Natural killer cell (primary cell): ENCODE measurements around the gene ESR1. TPM values are rescaled to one million over a fixed set of nuclear protein-coding genes. Genes with fewer than 3 reads are reported as not detected.

ENCODE experiments used
- ATAC-seq, 3 donors: fragments of 150-1000 bp in 2 of 3; fragments of 200-7000 bp in 1 of 3; cut with Tn5 transposase; 1 replicate in 1 of 3; 2 replicates in 2 of 3; pipeline ENCODE4 v1.10.0; 2021; ENCODE audit warnings: mild to moderate bottlenecking in 2 of 3, moderate library complexity in 2 of 3
- DNase-seq, 2 donors: peaks; one replicate each; pipeline versions ENCODE4 v3.0.0 to v3.0.0-alpha.2; 2013 to 2021; ENCODE audit warnings: mixed read lengths in 1 of 2
- H3K27ac ChIP-seq: one replicate; pipeline ENCODE4 v1.5.1; 2013; ENCODE audit warnings: mild to moderate bottlenecking, low read length
- H3K27me3 ChIP-seq: one replicate; pipeline ENCODE4 v1.6.1; 2013; ENCODE audit warnings: low read length; ENCODE audit not compliant: control insufficient read depth, insufficient read depth
- H3K36me3 ChIP-seq: one replicate; pipeline ENCODE4 v1.6.1; 2013; ENCODE audit warnings: low read length; ENCODE audit not compliant: control insufficient read depth, insufficient read depth
- H3K4me1 ChIP-seq: one replicate; pipeline ENCODE4 v1.6.1; 2013; ENCODE audit warnings: low read length; ENCODE audit not compliant: control insufficient read depth, insufficient read depth
- H3K4me3 ChIP-seq: one replicate; pipeline ENCODE4 v1.5.1; 2013; ENCODE audit warnings: low read length
- H3K9me3 ChIP-seq: one replicate; pipeline ENCODE4 v1.6.1; 2013; ENCODE audit warnings: low read length; ENCODE audit not compliant: control insufficient read depth, insufficient read depth
- H3K27ac Mint-ChIP-seq, 2 donors: one replicate each; pipeline ENCODE4 v1.8.0; 2022; ENCODE audit warnings: mild to moderate bottlenecking in 2 of 2, mixed read lengths in 2 of 2, moderate library complexity in 1 of 2
- H3K27me3 Mint-ChIP-seq, 2 donors: one replicate each; pipeline ENCODE4 v1.8.0; 2022; ENCODE audit warnings: low read depth in 2 of 2, mixed read lengths in 2 of 2
- H3K36me3 Mint-ChIP-seq: one replicate; pipeline ENCODE4 v1.8.0; 2022; ENCODE audit warnings: mixed read lengths
- H3K4me1 Mint-ChIP-seq, 2 donors: one replicate each; pipeline ENCODE4 v1.8.0; 2022; ENCODE audit warnings: mixed read lengths in 2 of 2
- H3K4me3 Mint-ChIP-seq: one replicate; pipeline ENCODE4 v1.8.0; 2022; ENCODE audit warnings: mild to moderate bottlenecking, moderate library complexity, mixed read lengths
- H3K9me3 Mint-ChIP-seq, 2 donors: one replicate each; pipeline ENCODE4 v1.8.0; 2022; ENCODE audit warnings: mixed read lengths in 2 of 2
- WGBS: methylation state at CpG from one replicate; pipeline ENCODE4 v1.1.7; 2013; ENCODE audit warnings: missing lambda C conversion rate; ENCODE audit not compliant: insufficient coverage; 5-methylcytosine and 5-hydroxymethylcytosine counted together
- intact Hi-C: fragments of 100-400 bp; cut with micrococcal nuclease; formaldehyde crosslinking; loops from one replicate; pipeline ENCODE4 v1.14.2; 2022
- total RNA-seq, 4 donors: library from RNA; stranded (reverse); fragments of 120-200 nt in 1 of 4; gene quantifications; one replicate each; pipeline versions ENCODE4 v1.2.3 to v1.2.4, GENCODE V29; 2013 to 2022
- TF ChIP-seq, protein P1 (sequence below): fragments of 200-600 bp; IDR thresholded peaks from one replicate; pipeline ENCODE4 v1.8.0; 2022; ENCODE audit warnings: antibody characterized with exemption

ESR1 gene
- total RNA-seq, 3 donors from 2014 or later (not counting 1 experiment from before 2014, with no cell fraction given): 0.11 to 0.64 (median 0.60) TPM

GRCh38 chr6:151762817-151763216, 44.7 kb upstream of the ESR1 start:
- Mint-ChIP-seq H3K9me3 (no peaks in the 10 kb centered on the region), H3K27ac (no peak overlapping the region), H3K27me3 (peaks cover 12 to 16% of the 10 kb centered on the region in 2 donors), H3K4me1 (peaks cover 0 to 5% of the 10 kb centered on the region in 2 donors), H3K36me3 (no peaks in the 10 kb centered on the region), H3K4me3 (no peak overlapping the region)
- no peaks in the 10 kb centered on the region for H3K4me1 ChIP-seq
- ATAC-seq: no peak
- TF ChIP-seq, protein P1, sequence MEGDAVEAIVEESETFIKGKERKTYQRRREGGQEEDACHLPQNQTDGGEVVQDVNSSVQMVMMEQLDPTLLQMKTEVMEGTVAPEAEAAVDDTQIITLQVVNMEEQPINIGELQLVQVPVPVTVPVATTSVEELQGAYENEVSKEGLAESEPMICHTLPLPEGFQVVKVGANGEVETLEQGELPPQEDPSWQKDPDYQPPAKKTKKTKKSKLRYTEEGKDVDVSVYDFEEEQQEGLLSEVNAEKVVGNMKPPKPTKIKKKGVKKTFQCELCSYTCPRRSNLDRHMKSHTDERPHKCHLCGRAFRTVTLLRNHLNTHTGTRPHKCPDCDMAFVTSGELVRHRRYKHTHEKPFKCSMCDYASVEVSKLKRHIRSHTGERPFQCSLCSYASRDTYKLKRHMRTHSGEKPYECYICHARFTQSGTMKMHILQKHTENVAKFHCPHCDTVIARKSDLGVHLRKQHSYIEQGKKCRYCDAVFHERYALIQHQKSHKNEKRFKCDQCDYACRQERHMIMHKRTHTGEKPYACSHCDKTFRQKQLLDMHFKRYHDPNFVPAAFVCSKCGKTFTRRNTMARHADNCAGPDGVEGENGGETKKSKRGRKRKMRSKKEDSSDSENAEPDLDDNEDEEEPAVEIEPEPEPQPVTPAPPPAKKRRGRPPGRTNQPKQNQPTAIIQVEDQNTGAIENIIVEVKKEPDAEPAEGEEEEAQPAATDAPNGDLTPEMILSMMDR: no peak
- H3K9me3 ChIP-seq: no peaks in the 10 kb centered on the region
- 92% methylated on average over 2 of the region's 4 CpGs for WGBS
- no peaks in the 10 kb centered on the region for H3K27me3 ChIP-seq
- no peak overlapping the region for H3K27ac ChIP-seq
- no peak overlapping the region for H3K4me3 ChIP-seq
- no peak for DNase-seq
- H3K36me3 ChIP-seq: no peaks in the 10 kb centered on the region
- intact Hi-C loops: loop anchor here (10.0 kb wide), 1 partner anchor 572 kb away; no protein-coding TSS in a partner anchor

- TF ChIP-seq, protein P1: no peak
- Histone ChIP-seq H3K27me3 (no peaks in the 10 kb centered on the region), H3K4me3 (no peak overlapping the region), H3K27ac (no peak overlapping the region), H3K9me3 (no peaks in the 10 kb centered on the region), H3K36me3 (no peaks in the 10 kb centered on the region), H3K4me1 (no peaks in the 10 kb centered on the region)
- 94% methylated on average over 9 of the region's 9 CpGs for WGBS
- H3K36me3 Mint-ChIP-seq: no peaks in the 10 kb centered on the region
- peaks cover 0 to 5% of the 10 kb centered on the region in 2 donors for H3K4me1 Mint-ChIP-seq
- H3K27me3 Mint-ChIP-seq: peaks cover 12 to 16% of the 10 kb centered on the region in 2 donors
- H3K9me3 Mint-ChIP-seq: no peaks in the 10 kb centered on the region
- ATAC-seq: no peak
- H3K4me3 Mint-ChIP-seq: no peak overlapping the region
- DNase-seq: peak in 1 of 2 donors; percentile 10
- intact Hi-C loops: loop anchor here (10.0 kb wide), 1 partner anchor 571 kb away; no protein-coding TSS in a partner anchor
- H3K27ac Mint-ChIP-seq: no peak overlapping the region
Measured at GRCh38 chr6:151763303-151763702, 44.2 kb upstream of the ESR1 start.

- Mint-ChIP-seq H3K27me3 (peaks cover 12 to 16% of the 10 kb centered on the region in 2 donors), H3K9me3 (no peaks in the 10 kb centered on the region), H3K27ac (no peak overlapping the region), H3K4me3 (no peak overlapping the region), H3K36me3 (no peaks in the 10 kb centered on the region), H3K4me1 (peaks cover 0 to 5% of the 10 kb centered on the region in 2 donors)
- Histone ChIP-seq H3K36me3 (no peaks in the 10 kb centered on the region), H3K4me1 (no peaks in the 10 kb centered on the region), H3K4me3 (no peak overlapping the region), H3K9me3 (no peaks in the 10 kb centered on the region), H3K27ac (no peak overlapping the region), H3K27me3 (no peaks in the 10 kb centered on the region)
- DNase-seq (peak; percentile 20 to 48), ATAC-seq (peak; percentile 57 to 76 (median 62))
- TF ChIP-seq, protein P1: peak; percentile 34
- intact Hi-C loops: loop anchor here (10.0 kb wide), 1 partner anchor 571 kb away; no protein-coding TSS in a partner anchor
- 36% methylated on average over 20 of the region's 20 CpGs for whole genome bisulfite sequencing
Measured at GRCh38 chr6:151763938-151764680, 43.4 kb upstream of the ESR1 start.
